Measurements from ENCODE around the gene RPGR. TPM values are rescaled to one million over a fixed set of nuclear protein-coding genes. Genes with fewer than 3 reads are reported as not detected.

Gene RPGR
- total RNA-seq, 6 experiments from 2014 or later: 1.9 to 14.1 (median 3.6) TPM

- 23% methylated on average over 4 of the region's 4 CpGs for WGBS (ENCODE audit: insufficient coverage, low coverage, low lambda C conversion rate, missing lambda C conversion rate)
Measured at GRCh38 chrX:38357747-38358673, 30.7 kb upstream of the RPGR start.

DNA sequence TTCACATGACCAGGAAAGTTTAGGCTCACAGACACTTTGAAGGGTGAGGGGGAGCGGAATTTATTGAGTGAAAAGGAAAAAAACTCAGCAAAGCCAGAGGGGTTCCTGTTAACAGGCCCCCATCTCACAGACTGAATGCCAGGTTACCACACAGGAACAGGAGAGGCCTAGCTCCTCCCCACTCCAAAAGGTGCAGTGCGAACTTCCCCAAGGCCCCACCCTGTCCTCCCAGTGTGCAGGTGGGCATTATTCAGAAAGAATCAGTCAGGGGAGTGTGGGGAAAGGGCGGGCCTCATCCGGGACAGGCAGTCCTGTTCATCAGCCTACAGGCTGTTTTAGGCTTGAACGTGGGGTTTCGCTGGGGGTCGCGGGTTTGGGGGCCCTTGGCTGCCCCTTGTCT lies 29.1 kb upstream of the RPGR start:
- no peak for ATAC-seq
- no peak for DNase-seq
- 61% methylated on average over 7 of the region's 8 CpGs for WGBS (ENCODE audit: insufficient coverage, low coverage, low lambda C conversion rate, missing lambda C conversion rate)
- peaks cover 0 to 6% (median 0%) of the 10 kb centered on the region in 4 donors for H3K4me1 ChIP-seq
- TF ChIP-seq, protein P1, sequence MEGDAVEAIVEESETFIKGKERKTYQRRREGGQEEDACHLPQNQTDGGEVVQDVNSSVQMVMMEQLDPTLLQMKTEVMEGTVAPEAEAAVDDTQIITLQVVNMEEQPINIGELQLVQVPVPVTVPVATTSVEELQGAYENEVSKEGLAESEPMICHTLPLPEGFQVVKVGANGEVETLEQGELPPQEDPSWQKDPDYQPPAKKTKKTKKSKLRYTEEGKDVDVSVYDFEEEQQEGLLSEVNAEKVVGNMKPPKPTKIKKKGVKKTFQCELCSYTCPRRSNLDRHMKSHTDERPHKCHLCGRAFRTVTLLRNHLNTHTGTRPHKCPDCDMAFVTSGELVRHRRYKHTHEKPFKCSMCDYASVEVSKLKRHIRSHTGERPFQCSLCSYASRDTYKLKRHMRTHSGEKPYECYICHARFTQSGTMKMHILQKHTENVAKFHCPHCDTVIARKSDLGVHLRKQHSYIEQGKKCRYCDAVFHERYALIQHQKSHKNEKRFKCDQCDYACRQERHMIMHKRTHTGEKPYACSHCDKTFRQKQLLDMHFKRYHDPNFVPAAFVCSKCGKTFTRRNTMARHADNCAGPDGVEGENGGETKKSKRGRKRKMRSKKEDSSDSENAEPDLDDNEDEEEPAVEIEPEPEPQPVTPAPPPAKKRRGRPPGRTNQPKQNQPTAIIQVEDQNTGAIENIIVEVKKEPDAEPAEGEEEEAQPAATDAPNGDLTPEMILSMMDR (IDR thresholded peaks at IDR 0.05): no peak
- TF ChIP-seq POLR2A (IDR thresholded peaks at IDR 0.05): no peak
- H3K9me3 ChIP-seq: no peaks in the 10 kb centered on the region
- H3K27ac ChIP-seq: peak overlapping the region; percentile 17 to 30 (median 20)
- no peaks in the 10 kb centered on the region for H3K27me3 ChIP-seq
- intact Hi-C loops (cut with DNase I): no loop called here
- no peak overlapping the region for H3K4me3 ChIP-seq
- no peaks in the 10 kb centered on the region for H3K36me3 ChIP-seq

More at GRCh38 chrX:38357747-38358673, 30.7 kb upstream of the RPGR start:
- no peaks in the 10 kb centered on the region for H3K27me3 ChIP-seq
- TF ChIP-seq, protein P1 (IDR thresholded peaks at IDR 0.05): no peak
- TF ChIP-seq POLR2A (IDR thresholded peaks at IDR 0.05): no peak
- intact Hi-C loops (cut with DNase I): no loop called here
- DNase-seq (no peak), ATAC-seq (peak; percentile 70 to 80 (median 75))
- no peak overlapping the region for H3K4me3 ChIP-seq
- peak overlapping the region; percentile 14 to 30 (median 20) for H3K27ac ChIP-seq
- no peaks in the 10 kb centered on the region for H3K36me3 ChIP-seq
- H3K9me3 ChIP-seq: no peaks in the 10 kb centered on the region
- no peaks in the 10 kb centered on the region for H3K4me1 ChIP-seq

DNA sequence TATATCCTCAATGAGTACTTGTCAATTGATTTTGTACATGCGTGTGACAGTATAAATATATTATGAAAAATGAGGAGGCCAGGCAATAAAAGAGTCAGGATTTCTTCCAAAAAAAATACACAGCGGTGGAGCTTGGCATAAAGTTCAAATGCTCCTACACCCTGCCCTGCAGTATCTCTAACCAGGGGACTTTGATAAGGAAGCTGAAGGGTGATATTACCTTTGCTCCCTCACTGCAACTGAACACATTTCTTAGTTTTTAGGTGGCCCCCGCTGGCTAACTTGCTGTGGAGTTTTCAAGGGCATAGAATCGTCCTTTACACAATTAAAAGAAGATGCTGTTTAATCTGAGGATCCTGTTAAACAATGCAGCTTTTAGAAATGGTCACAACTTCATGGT lies 25.1 kb upstream of the RPGR start, which contains the start of gene OTC:
Gene OTC, plus strand, starts transcription at position 243 of the 400 bp plus-strand sequence. Its CDS starts 93 bp downstream, at position 336.
- Histone ChIP-seq H3K4me3 (peak within 1 kb of the TSS; percentile 3 to 56 (median 31)), H3K4me1 (peaks cover 0 to 6% (median 0%) of the 10 kb centered on the region in 4 donors), H3K9me3 (no peaks in the 10 kb centered on the region), H3K27ac (peak within 1 kb of the TSS; percentile 28 to 61 (median 56)), H3K27me3 (no peaks in the 10 kb centered on the region), H3K36me3 (no peaks in the 10 kb centered on the region)
- peak; percentile 64 to 88 (median 77) for ATAC-seq
- TF ChIP-seq, protein P1 (IDR thresholded peaks at IDR 0.05): no peak
- no peak for TF ChIP-seq POLR2A (IDR thresholded peaks at IDR 0.05)
- DNase-seq: peak in 1 of 3 donors; percentile 44
- intact Hi-C loops (cut with DNase I): no loop called here
- WGBS (ENCODE audit: insufficient coverage, low coverage, low lambda C conversion rate, missing lambda C conversion rate): 38% methylated on average over 4 of the region's 4 CpGs

DNA sequence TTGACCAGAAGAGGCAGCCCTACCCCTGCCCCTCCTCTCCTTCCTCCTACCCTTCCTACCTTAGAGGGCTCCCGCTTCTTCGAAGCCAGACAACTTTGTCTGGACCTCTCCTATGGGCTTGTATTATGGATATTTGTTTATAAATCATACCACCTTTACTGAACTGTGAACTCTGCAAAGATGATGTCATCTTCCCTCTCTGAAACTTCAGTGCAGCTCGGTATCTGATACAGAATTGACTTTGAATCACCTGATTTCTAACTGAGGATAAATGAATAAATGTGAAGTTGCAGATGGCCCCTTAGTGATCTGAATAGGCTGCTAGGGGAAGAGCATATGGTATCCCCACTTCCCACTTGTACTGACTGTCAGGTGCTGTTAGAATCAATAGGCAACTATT lies 24.0 kb upstream of the RPGR start:
- TF ChIP-seq, protein P1 (IDR thresholded peaks at IDR 0.05): no peak
- peak overlapping the region; percentile 28 to 61 (median 29) for H3K27ac ChIP-seq
- no peak overlapping the region for H3K4me3 ChIP-seq
- intact Hi-C loops (cut with DNase I): no loop called here
- no peaks in the 10 kb centered on the region for H3K36me3 ChIP-seq
- H3K9me3 ChIP-seq: no peaks in the 10 kb centered on the region
- H3K27me3 ChIP-seq: no peaks in the 10 kb centered on the region
- DNase-seq: no peak
- ATAC-seq: peak; percentile 30 to 63 (median 38)
- 44% methylated on average over 3 of the region's 3 CpGs for WGBS (ENCODE audit: insufficient coverage, low coverage, low lambda C conversion rate, missing lambda C conversion rate)
- peaks cover 0 to 6% (median 0%) of the 10 kb centered on the region in 4 donors for H3K4me1 ChIP-seq
